Gastrocnemius medialis (tissue), 4 donors: ENCODE measurements around the gene YBX2.

Experiments used
- CTCF ChIP-seq, 5 experiments: fragments of 450-650 bp in 3 of 5; fragments of 200-600 bp in 2 of 5; sonication (generic) in 2 of 5; IDR thresholded peaks in 4 of 5; conservative IDR thresholded peaks in 1 of 5; 1 replicate in 4 of 5; 2 replicates in 1 of 5; pipeline ENCODE4 v1.5.1; 2016 to 2019; ENCODE audit warnings: antibody characterized with exemption in 5 of 5, mild to moderate bottlenecking in 3 of 5, moderate library complexity in 3 of 5
- POLR2A ChIP-seq, 2 donors: fragments of 450-650 bp; IDR thresholded peaks; one replicate each; pipeline ENCODE4 v1.6.1; 2017; ENCODE audit warnings: antibody characterized with exemption in 2 of 2, mild to moderate bottlenecking in 2 of 2, moderate library complexity in 2 of 2

- TF ChIP-seq POLR2A (IDR thresholded peaks at IDR 0.05) (no peak), CTCF (IDR thresholded peaks at IDR 0.05 in 4 of 5, conservative IDR thresholded peaks at IDR 0.05 in 1 of 5) (no peak)
These were observed 48.8 kb upstream of the YBX2 start for GRCh38 chr17:7343250-7343649.
